HS-5 (cell line): Measurements from ENCODE around the gene GTF2H4.
"Not testable (repeated sequence)": the region's sequence is repeated elsewhere in the genome, so short reads cannot be mapped to it uniquely, and the experiment has no call there.

Experiments
- DNase-seq: peaks from one replicate; pipeline ENCODE4 v3.0.0-alpha.2; 2012; ENCODE audit warnings: low read depth

Gene GTF2H4

DNA sequence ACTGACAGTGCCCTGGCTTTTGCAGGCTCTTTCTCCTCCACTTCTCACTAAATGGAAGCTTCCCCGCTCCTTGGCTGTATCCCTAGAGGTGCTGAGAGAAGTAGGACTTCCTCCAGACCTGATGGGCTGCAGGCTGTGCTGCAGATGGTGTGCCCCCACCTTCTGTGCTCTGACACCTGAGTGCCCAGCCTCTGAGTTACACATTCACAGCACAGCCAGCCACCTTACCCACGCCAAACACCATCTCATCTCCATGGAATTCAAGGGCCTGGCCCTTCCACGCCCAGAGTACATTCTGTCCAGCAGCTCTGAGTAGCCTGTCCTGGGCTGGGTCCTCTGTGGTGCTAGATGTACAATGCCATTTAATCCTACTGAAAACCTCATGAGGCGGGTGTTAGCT lies 18.6 kb downstream of the GTF2H4 start:
- no peak for DNase-seq

DNA sequence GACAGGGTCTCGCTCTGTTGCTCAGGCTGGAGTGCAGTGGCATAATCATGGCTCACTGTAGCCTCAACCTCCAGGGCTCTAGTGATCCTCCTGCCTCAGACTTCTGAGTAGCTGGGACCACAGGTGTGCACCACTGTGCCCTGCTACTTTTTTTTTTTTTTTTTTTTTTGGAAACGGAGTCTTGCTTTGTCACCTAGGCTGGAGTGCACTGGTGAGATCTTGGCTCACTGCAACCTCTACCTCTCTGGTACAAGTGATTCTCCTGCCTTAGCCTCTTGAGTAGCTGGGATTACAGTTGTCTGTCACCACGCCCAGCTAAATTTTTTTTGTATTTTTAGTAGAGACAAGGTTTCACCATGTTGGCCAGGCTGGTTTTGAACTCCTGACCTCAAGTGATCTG lies 19.1 kb downstream of the GTF2H4 start:
- not testable (repeated sequence) for DNase-seq

GRCh38 chr6:30928677-30929076 lies 20.7 kb downstream of the GTF2H4 start:
- DNase-seq: no peak

- no peak for DNase-seq
Observed at GRCh38 chr6:30930506-30930905, 22.5 kb downstream of the GTF2H4 start.

DNA sequence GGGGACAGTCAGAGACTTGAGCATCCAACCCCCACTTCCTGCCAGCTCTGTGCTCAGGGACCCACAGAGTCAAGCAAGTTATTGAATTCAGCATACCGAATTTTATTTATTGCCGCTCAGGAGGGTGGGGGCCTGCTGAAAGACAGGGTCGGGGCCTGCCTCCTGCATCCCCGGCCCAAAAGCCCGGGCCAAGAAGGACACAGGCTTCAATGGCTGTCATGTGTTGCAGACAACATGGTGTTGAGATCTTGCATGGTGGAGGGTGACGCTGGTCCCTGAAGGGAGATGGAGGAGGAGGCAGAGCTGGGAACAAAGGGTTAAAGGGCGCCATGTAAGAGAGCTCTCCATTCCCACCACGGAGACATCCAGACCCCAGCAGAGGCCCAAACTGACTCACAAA lies 23.3 kb downstream of the GTF2H4 start:
- DNase-seq: no peak

DNA sequence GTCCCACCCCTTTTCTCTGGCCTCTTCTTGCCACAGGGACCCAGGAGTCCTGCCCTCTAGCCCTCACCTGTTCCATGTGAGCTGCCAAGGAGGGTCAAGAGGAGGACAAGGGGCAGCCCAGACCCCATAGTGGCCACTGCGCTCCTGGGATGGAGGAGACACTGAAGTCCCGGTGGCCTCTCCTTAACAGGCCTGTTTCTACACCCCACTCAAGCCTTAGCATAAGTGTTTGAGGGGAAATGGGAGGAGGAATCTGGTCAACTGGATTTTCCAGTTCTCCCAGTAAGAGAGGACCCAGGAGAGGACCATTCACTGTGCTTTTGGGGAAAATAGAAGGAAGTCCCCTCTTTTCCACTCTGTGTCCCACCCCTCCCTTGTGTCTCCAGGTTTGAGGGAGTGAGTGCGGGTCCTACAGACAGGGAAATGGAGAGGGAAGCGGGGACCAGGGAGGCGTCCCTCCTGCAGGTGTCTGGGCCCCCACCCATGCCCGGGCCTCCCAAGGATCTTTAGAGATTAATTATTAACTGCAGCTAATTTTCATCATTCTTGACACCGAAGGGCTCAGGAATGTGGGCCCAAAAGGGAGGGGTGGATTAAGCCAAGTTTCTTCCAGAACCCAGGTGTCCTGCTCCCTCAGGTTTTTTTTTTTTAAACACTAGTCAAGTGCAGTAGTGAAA lies 24.1 kb downstream of the GTF2H4 start, which contains the start of gene SFTA2:
TSS of gene SFTA2 (minus strand) at position 202 of the 677 bp plus-strand sequence. CDS start at position 128, 74 bp downstream.
- no peak for DNase-seq

GRCh38 chr6:30932665-30933365 lies 24.8 kb downstream of the GTF2H4 start:
- DNase-seq: no peak

GRCh38 chr6:30935018-30935417 lies 27.0 kb downstream of the GTF2H4 start:
- DNase-seq: no peak

GRCh38 chr6:30937265-30937664 lies 29.3 kb downstream of the GTF2H4 start:
- no peak for DNase-seq

- no peak for DNase-seq
Observed at GRCh38 chr6:30938730-30939129, 30.7 kb downstream of the GTF2H4 start.

GRCh38 chr6:30939473-30939872 lies 31.5 kb downstream of the GTF2H4 start:
- no peak for DNase-seq

DNA sequence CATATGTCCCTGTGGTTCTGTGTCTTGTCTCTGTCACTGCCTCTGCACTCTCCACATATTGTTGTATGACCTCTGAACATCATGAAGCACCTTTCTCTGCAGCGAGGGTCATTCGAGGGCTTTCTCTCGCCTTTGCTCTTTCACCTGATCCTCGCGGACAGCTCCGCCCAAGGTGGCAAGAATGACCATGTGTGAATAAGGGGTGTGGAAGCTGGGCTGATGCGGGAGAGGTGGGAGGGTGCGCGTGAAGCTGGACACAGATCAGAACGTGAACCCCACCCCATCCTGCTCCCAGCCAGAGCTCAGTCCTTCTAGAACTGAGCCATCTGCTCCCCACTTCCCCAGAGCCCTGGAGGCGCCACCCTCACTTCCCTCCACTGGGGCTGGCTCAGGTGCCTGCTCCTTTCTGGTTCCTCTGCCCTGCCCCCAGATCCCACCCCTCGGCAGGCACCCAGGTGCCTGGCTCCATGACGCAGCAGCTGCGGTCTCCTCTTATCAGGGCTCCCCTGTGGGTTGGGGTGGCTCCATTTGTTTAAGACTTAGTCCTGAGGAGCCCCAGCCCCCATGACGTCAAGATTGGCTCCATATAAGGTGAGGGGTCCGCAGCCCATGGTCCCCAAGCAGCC lies 32.5 kb downstream of the GTF2H4 start, which contains the start of gene MUCL3:
TSS of gene MUCL3 (plus strand) at position 613 of the 626 bp plus-strand sequence. CDS start 27 bp downstream, outside the sequence.
- no peak for DNase-seq

DNA sequence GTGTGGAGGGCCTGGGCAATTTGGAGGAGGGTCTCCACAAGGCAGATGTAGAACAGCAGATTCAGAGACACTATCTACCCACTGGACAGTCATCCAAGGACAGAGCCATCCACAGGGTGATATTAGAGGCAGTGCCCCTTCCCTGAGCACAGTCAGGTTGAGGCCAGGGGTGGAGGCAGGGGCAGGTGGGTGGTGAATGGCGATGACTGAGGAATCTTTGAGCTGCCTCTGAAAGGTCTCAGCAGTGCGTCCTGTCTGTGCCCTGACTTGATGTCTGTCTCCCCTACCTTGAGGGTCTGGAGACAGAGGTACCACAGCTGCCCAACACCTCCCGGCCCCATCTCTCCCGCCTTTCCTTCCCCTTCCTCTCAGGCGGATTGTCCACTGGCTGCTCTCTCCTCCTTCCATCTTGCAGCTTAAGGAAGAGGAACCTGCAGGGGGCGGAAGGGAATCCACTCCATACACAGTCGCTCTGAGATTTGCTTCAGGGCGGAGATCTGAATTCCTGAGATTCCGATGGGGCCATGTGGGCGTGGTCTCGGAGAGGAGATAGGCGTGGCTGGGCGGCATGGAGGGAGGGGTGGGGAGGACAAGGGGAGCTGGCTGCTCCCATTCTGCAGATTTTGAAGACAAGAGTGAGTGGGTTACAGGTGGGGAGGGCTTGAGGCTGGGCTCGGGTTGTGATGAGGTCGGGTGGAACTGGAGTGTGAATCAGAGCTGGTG lies 34.5 kb downstream of the GTF2H4 start:
- DNase-seq: peak; percentile 53

- no peak for DNase-seq
Observed at GRCh38 chr6:30944051-30944450, 36.0 kb downstream of the GTF2H4 start.

GRCh38 chr6:30945281-30945680 lies 37.3 kb downstream of the GTF2H4 start:
- no peak for DNase-seq

DNA sequence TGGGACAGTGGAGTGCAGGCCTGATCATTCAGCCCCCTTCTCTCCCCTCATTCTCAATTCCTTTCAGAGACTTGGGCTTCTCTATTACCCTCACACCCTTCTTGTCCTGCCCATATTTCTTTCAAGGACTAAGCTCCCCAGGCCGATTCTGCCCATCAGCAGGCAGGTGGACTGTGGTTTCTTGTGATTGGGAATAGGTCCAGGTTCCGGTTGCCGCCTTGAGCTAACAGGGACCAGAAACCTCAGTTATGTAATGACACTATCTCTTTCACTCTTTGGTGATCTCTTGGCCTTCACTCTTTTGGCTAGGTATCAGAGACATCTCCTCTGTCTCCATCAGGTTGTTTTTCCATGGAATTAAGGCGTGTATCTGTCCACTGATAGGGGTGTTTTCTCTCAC lies 39.2 kb downstream of the GTF2H4 start:
- no peak for DNase-seq

GRCh38 chr6:30948811-30949210 lies 40.8 kb downstream of the GTF2H4 start:
- DNase-seq: no peak

DNA sequence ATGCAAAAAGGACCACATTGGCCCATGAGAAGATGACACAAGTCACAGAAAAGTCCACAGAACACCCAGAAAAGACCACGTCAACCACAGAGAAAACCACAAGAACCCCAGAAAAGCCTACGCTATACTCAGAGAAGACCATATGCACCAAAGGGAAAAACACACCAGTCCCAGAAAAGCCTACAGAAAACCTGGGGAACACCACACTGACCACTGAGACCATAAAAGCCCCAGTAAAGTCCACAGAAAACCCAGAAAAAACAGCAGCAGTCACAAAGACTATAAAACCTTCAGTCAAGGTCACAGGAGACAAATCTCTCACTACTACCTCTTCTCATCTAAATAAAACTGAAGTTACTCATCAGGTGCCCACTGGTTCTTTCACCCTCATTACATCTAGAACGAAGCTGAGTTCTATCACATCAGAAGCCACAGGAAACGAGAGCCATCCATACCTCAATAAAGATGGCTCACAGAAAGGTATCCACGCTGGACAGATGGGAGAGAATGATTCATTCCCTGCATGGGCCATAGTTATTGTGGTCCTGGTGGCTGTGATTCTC lies 44.0 kb downstream of the GTF2H4 start:
- no peak for DNase-seq

DNA sequence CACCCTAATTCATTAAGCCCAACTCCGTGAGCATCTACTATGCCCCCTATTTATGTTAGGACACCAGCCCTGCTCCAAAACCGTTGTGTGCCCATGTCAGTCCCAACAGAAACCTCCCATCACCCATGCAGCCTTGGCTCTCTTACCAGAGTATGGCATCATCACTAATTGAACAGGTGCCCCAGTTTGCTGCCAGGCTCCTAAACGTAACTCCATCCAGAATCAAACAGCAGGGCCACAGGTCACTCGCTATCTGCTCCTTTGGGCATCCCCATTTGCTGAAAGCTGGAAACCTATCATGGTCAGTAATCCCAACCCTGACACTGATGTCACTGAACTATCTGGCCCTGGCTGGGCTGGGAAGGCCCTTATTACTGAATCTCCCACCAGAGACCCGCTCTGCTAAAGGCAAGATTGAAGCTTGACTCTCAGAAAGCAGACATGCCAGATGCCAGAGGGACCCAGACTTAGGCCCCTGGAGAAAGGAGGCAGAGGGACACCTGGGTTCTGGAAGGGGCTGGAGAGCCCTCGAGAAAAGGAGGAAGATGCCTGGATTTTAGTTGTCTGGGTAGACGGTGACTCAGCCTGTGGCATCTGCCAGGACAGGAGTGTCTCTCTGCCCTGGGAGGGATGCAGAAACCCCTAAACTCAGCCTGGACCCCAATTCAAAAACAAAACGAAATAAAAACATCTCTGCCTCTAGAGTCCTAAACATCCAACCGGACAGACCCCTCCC lies 46.8 kb downstream of the GTF2H4 start:
- no peak for DNase-seq

DNA sequence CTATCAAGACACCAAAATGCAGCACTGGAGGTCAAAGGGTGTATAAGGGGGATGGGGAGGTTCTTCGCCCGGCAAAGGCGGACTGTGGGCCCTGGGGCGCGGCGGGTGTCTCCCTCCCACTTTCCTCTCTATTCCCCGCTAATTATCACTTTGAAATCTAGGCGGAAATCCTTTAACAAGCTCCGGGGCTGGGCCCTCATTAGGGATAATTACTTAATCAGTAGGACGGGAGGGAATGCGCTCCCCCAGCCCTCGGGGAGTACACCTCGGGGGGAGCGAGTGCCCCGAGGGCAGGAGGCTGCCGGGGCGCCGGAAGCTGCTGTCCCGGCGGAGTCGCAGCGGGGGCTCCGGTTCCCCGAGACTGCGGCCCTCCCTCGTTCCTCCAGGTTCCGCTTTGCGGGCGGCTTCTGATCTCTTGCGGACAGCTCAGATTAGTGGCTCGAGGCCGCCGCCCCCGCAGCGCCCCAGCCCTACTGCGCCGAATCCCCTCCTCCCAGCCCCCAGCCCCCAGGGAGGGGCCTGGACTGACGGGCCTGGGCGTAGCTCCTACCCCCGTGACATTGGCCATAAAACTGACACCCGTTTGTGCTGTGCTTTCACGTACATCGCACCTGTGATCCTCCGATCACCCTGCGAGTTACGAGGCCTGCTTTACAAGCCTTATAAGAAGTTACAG lies 47.5 kb downstream of the GTF2H4 start:
- DNase-seq: no peak

DNA sequence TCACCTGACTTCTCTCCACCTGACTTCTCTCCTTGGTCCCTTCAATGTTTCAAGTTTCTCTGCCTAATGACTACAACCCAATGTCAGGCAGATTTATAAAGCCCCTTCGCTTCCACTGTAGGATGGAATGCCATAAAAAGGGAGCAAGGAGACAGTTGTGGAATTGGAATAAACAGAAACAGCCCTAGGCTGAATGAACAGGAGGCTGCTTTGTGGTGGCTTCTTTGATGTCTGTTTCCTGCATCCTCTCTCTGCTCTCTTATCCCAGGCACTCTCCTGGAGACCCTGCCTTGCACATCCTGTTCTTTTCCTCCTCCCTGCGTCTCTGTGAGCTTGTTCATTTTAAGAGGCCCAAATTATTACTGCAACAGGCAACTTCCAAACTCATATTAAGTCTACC lies 49.7 kb downstream of the GTF2H4 start:
- DNase-seq: no peak
